MCF 10A (cell line): ENCODE results near the gene TSSC4. TPM values are rescaled to one million over a fixed set of nuclear protein-coding genes. Genes with fewer than 3 reads are reported as not detected.
A peak's percentile ranks its signal among the peaks of the same experiment; 100 is the strongest.

ENCODE experiments used
- BruUV-seq: library from RNA; stranded (reverse); fragments of 400-500 nt; replicated peaks from 2 replicates; lab custom pipeline; 2021; lab: Mats Ljungman, UMichigan
- CTCF ChIA-PET: fragments of 300-600 bp; sonication (Branson Sonifier 250); formaldehyde crosslinking; extraction: SDS; loops from one replicate; lab custom pipeline; 2021; ENCODE audit warnings: antibody characterized with exemption, inconsistent platforms; lab: Yijun Ruan, JAX
- POLR2A ChIA-PET: fragments of 300-600, 350-650 bp; sonication (Branson Sonifier 250); formaldehyde crosslinking; extraction: SDS; loops from one replicate; lab custom pipeline; 2020; ENCODE audit warnings: antibody characterized with exemption, inconsistent platforms; lab: Yijun Ruan, JAX
- DNase-seq: peaks from one replicate; pipeline ENCODE4 v3.0.0-alpha.2; 2018; ENCODE audit not compliant: unreplicated experiment
- H3K27ac Mint-ChIP-seq: one replicate; pipeline ENCODE4 v1.8.0; 2022; ENCODE audit warnings: mild to moderate bottlenecking, low read depth, mixed read lengths; ENCODE audit not compliant: unreplicated experiment
- H3K27me3 Mint-ChIP-seq: one replicate; pipeline ENCODE4 v1.8.0; 2022; ENCODE audit warnings: mixed read lengths; ENCODE audit not compliant: insufficient read depth, unreplicated experiment
- H3K36me3 Mint-ChIP-seq: one replicate; pipeline ENCODE4 v1.8.0; 2022; ENCODE audit warnings: mild to moderate bottlenecking, moderate library complexity, mixed read lengths; ENCODE audit not compliant: insufficient read depth, unreplicated experiment
- H3K4me1 Mint-ChIP-seq: one replicate; pipeline ENCODE4 v1.8.0; 2022; ENCODE audit warnings: mixed read lengths; ENCODE audit not compliant: insufficient read depth, unreplicated experiment
- H3K4me3 Mint-ChIP-seq: one replicate; pipeline ENCODE4 v1.8.0; 2022; ENCODE audit warnings: mild to moderate bottlenecking, moderate library complexity, mixed read lengths; ENCODE audit not compliant: unreplicated experiment
- H3K9me3 Mint-ChIP-seq: one replicate; pipeline ENCODE4 v1.8.0; 2022; ENCODE audit warnings: mixed read lengths; ENCODE audit not compliant: unreplicated experiment
- intact Hi-C: fragments of 100-400 bp; cut with micrococcal nuclease; formaldehyde crosslinking; loops from 2 replicates; pipeline ENCODE4 v1.14.1; 2022
- total RNA-seq: library from RNA; stranded (reverse); gene quantifications from 2 replicates; pipeline ENCODE4 v1.2.3, GENCODE V29; 2022
- TF ChIP-seq, protein P1 (sequence below): fragments of 200-600 bp; IDR thresholded peaks from one replicate; pipeline ENCODE4 v1.8.0; 2022; ENCODE audit warnings: antibody characterized with exemption, mild to moderate bottlenecking; ENCODE audit not compliant: unreplicated experiment

TSSC4 gene
- total RNA-seq, 1 experiment from 2014 or later = 70.3 TPM

DNA sequence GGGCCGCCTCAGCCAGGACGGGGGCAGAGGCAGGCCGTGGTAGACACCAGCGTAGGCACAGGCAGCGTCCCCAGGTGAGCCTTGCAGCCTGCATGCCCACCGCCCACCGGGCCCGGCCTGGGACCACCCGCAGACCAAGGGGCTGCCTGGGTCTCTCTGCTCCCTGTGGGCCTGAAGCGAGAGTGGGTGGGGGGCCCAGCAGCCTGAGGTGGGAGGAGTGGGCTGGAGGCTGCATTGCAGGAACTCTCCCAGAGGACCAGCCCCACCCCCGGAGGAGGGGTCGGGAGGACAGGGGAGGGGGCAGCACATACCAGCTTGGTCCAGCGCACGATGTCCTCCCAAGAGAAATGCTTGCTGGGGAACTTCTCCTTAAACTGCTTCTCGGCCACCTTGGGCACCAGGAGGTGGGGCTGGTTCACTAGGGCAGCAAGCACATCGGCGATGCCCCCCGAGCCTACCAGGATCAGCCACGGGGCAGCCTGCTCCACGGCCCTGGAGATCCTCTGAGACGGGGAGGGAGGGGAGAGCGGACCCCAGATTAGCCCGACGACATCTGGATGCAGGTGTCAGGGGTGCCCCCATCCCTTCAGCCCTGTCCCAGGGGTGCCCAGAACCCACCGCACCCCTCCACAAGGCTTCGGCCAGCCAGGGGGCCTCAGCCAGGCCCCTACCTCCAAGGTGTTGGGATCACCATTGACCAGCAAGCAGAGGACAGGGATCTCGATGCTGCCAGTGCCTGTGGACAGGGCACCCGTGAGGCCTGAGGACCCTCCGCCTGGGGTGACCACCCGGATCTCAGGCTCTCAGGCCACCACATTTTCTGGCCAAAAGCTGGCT lies 17.5 kb downstream of the TSSC4 start:
- H3K36me3 Mint-ChIP-seq = no peaks in the 10 kb centered on the region
- DNase-seq = no peak
- ChIA-PET CTCF (interaction anchor here (0.6 to 7.5 kb wide), 11 partner anchors 8 to 225 kb away, joined by 3 to 240 read pairs (median 7); partner anchors contain the start of genes C11orf21, CD81, TSPAN32 and TSSC4), POLR2A (interaction anchor here (0.6 to 1.2 kb wide), 3 partner anchors 10 to 115 kb away, joined by 3 read pairs; partner anchors contain the start of gene TSSC4)
- no peak overlapping the region for H3K4me3 Mint-ChIP-seq
- TF ChIP-seq, protein P1, sequence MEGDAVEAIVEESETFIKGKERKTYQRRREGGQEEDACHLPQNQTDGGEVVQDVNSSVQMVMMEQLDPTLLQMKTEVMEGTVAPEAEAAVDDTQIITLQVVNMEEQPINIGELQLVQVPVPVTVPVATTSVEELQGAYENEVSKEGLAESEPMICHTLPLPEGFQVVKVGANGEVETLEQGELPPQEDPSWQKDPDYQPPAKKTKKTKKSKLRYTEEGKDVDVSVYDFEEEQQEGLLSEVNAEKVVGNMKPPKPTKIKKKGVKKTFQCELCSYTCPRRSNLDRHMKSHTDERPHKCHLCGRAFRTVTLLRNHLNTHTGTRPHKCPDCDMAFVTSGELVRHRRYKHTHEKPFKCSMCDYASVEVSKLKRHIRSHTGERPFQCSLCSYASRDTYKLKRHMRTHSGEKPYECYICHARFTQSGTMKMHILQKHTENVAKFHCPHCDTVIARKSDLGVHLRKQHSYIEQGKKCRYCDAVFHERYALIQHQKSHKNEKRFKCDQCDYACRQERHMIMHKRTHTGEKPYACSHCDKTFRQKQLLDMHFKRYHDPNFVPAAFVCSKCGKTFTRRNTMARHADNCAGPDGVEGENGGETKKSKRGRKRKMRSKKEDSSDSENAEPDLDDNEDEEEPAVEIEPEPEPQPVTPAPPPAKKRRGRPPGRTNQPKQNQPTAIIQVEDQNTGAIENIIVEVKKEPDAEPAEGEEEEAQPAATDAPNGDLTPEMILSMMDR = no peak
- intact Hi-C loops = no loop called here
- no peaks in the 10 kb centered on the region for H3K9me3 Mint-ChIP-seq
- H3K27me3 Mint-ChIP-seq = no peaks in the 10 kb centered on the region
- no peaks in the 10 kb centered on the region for H3K4me1 Mint-ChIP-seq
- no peak overlapping the region for H3K27ac Mint-ChIP-seq
- BruUV-seq = no TSS peak

DNA sequence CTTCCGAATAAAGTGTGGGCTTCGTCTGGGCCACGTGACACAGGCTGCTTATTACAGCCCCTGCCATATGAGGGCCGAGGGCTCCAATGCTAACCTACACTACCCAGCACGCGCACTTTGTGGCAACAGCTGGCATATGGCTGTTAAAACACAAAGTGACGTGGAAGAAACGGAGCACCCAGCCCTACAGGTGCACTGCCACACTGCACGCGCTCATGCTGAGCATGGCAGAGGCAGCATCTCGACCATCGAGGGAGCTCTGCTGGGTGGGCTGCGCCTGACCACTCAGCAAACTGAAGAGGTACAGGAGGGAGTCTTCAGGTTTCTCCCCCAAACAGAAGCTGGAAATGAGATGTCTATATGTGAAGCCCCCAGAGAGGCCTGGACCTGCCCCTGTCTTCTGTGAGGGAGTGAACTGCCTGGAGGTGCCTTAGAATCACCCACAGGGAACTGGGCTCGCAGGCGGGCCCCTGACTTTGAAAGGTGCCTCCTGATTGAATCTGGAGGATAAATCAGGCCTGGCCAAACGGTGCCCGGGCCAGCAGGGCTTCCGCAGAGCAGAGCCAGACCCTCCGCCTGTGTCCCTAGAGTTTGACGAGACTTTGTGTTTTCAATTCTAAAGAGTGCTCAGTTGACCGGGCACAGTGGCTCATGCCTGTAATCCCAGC lies 18.3 kb downstream of the TSSC4 start:
- TF ChIP-seq, protein P1 = no peak
- no peak for DNase-seq
- no TSS peak for BruUV-seq
- no peak overlapping the region for H3K27ac Mint-ChIP-seq
- no peaks in the 10 kb centered on the region for H3K36me3 Mint-ChIP-seq
- H3K27me3 Mint-ChIP-seq = no peaks in the 10 kb centered on the region
- POLR2A ChIA-PET = interaction anchor here (0.6 to 0.9 kb wide), 3 partner anchors 10 to 115 kb away, joined by 3 to 6 read pairs (median 3); partner anchors contain the start of gene TSSC4
- intact Hi-C loops = loop anchor here (1.0 kb wide), 3 partner anchors 19 to 222 kb away; partner anchors contain the start of gene TSSC4
- no peaks in the 10 kb centered on the region for H3K4me1 Mint-ChIP-seq
- CTCF ChIA-PET = interaction anchor here (0.6 to 7.5 kb wide), 22 partner anchors 9 to 766 kb away, joined by 3 to 240 read pairs (median 6); partner anchors contain the start of genes C11orf21, CD81, TSPAN32 and TSSC4
- no peaks in the 10 kb centered on the region for H3K9me3 Mint-ChIP-seq
- H3K4me3 Mint-ChIP-seq = no peak overlapping the region

DNA sequence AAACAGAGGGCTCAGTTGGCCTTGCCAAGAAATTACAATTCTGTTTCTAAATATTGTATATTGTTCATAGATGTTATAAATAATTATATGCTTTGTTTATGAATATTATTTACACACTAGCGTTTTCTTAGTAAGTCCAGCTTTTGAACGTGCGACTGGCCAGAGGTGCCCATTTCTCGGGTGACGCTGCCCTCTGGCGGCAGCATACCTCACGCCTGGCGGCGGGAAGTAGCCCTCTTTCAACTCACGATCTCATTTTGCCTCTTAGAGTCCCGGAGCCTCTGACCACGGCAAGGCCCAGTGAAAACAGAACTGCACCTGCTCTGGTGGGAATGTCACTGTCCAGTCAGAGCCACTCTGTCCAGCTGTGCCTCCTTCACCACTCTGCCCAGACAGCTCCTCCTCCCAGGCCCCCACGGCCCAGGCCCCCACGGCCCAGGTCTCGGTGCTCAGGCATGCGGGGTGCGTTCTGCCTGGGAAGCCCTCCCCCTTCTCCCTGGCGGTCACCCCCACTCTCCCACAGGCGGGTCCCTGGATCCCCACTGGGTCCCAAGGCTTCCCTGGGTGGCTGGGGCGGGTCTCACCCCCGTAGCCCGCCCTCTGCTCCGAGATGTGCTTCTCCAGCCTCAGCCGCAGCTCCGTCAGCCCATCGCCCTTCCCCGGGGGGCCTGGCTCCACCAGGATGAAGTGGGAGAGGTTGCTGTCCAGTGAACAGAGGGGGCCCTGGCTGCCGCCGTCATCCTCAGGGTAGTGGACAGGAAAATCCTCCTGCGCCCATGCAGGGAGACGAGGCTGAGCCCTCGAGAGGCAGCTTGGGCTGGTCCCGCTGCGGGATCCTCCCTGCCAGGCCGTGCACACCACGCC lies 19.3 kb downstream of the TSSC4 start:
- BruUV-seq = no TSS peak
- ChIA-PET CTCF (interaction anchor here (0.5 to 7.5 kb wide), 57 partner anchors 8 to 1046 kb away, joined by 3 to 240 read pairs (median 4); partner anchors contain the start of genes C11orf21, CD81, TSPAN32 and TSSC4), POLR2A (interaction anchor here (0.7 to 2.7 kb wide), 4 partner anchors 19 to 460 kb away, joined by 3 to 14 read pairs (median 6); partner anchors contain the start of gene TSSC4)
- Mint-ChIP-seq H3K27me3 (no peaks in the 10 kb centered on the region), H3K36me3 (no peaks in the 10 kb centered on the region), H3K27ac (no peak overlapping the region), H3K9me3 (no peaks in the 10 kb centered on the region), H3K4me3 (no peak overlapping the region), H3K4me1 (no peaks in the 10 kb centered on the region)
- TF ChIP-seq, protein P1 = peak; percentile 75
- intact Hi-C loops = loop anchor here (1.0 kb wide), 4 partner anchors 20 to 254 kb away; partner anchors contain the start of gene TSSC4
- peak; percentile 74 for DNase-seq
